ENCODE results near the gene MLXIPL. TPM values are rescaled to one million over a fixed set of nuclear protein-coding genes. Genes with fewer than 3 reads are reported as not detected.

The MLXIPL gene
- total and polyA plus RNA-seq, 2 of the 8 experiments (the other 6 are each of a cell fraction or from before 2014, with no cell fraction given): 9.4 to 10.6 TPM

- TF ChIP-seq NRF1 (IDR thresholded peaks at IDR 0.05; ENCODE audit: low read depth, low read length) (no peak), CHD1 (IDR thresholded peaks at IDR 0.05; ENCODE audit: low read depth, low read length) (no peak), JUN (IDR thresholded peaks at IDR 0.05; ENCODE audit: low read depth, low read length) (no peak), RFX5 (IDR thresholded peaks at IDR 0.05; ENCODE audit: borderline replicate concordance, low read depth, low read length) (no peak), MAX (IDR thresholded peaks at IDR 0.05) (no peak; the same call in 1 of the 2 replicates), HDAC2 (IDR thresholded peaks at IDR 0.05; ENCODE audit: borderline replicate concordance in 1 of 2, low read depth in 2 of 2, low read length in 2 of 2) (no peak), CTBP2 (IDR thresholded peaks at IDR 0.05; ENCODE audit: borderline replicate concordance, insufficient read depth, insufficient read length, low read length) (no peak), SIX5 (IDR thresholded peaks at IDR 0.05; ENCODE audit: low read depth, low read length) (no peak), EP300 (IDR thresholded peaks at IDR 0.05; ENCODE audit: borderline replicate concordance in 1 of 2, low read depth in 2 of 2, low read length in 2 of 2) (no peak), EZH2 (IDR thresholded peaks at IDR 0.05; ENCODE audit: low read depth, low read length, severe bottlenecking) (no peak), RXRA (IDR thresholded peaks at IDR 0.05; ENCODE audit: insufficient read depth, low read depth, low read length) (no peak), SRF (IDR thresholded peaks at IDR 0.05; ENCODE audit: low read depth, low read length) (no peak), TCF12 (IDR thresholded peaks at IDR 0.05; ENCODE audit: low read depth, low read length) (no peak), TEAD4 (IDR thresholded peaks at IDR 0.05; ENCODE audit: low read depth, low read length) (no peak), SIRT6 (IDR thresholded peaks at IDR 0.05; ENCODE audit: low read length) (no peak), TAF7 (optimal IDR thresholded peaks at IDR 0.05; ENCODE audit: borderline replicate concordance, low read depth, low read length) (no peak), SP2 (IDR thresholded peaks at IDR 0.05; ENCODE audit: low read length) (no peak)
Measured at GRCh38 chr7:73623798-73624668, at the start of gene MLXIPL (continued).
